22Rv1 (cell line): ENCODE data around the gene SLC20A1.
A peak's percentile ranks its signal among the peaks of the same experiment; 100 is the strongest.

Experiments
- H3K27ac ChIP-seq: fragments of 450-650 bp; 2 replicates; pipeline ENCODE4 v1.5.1; 2017
- ZFX ChIP-seq: fragments of 450-650 bp; IDR thresholded peaks from 2 replicates; pipeline ENCODE4 v1.6.1; 2017; ENCODE audit warnings: antibody characterized with exemption, borderline replicate concordance
- TF ChIP-seq, protein P1 (sequence below): fragments of 450-650 bp; IDR thresholded peaks from 2 replicates; pipeline ENCODE4 v1.5.1; 2017; ENCODE audit warnings: mild to moderate bottlenecking

SLC20A1 gene

GRCh38 chr2:112645310-112646101 is at the start of gene SLC20A1:
Gene SLC20A1, plus strand, starts transcription at chr2:112645939. Its CDS starts 890 bp downstream, at chr2:112646829.
- H3K27ac ChIP-seq: peak within 1 kb of the TSS; percentile 94

DNA sequence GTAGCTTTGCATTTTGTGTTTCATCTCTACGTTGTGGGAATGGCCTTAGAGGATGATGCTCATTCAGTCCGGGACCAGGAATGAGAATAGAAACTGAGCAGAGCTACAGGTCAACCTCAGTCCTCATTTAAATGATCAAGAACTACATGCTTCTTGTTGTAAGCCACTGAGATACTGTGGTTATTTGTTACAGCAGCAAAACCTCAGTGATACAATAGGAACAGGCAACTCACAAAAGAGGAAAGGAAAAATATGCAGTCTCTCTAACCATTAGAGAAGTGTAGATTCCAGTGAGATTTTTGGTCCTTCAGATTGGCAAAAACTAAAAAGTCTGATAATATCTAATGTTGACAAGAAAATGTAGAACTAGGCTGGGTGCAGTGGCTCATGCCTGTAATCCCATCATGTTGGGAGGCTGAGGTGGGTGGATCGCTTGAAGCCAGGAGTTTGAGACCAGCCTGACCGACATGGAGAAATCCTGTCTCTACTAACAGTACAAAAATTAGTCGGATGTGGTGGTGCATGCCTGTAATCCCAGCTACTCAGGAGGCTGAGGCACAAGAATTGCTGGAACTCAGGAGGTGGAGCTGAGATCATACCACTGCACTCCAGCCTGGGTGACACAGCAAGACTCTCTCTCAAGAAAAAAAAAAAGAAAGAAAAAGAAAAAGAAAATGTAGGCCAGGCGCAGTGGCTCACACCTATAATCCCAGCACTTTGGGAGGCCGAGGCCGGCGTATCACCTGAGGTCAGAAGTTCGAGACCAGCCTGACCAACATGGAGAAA is 48.0 kb upstream of the SLC20A1 start:
- no peak for TF ChIP-seq ZFX
- TF ChIP-seq, protein P1, sequence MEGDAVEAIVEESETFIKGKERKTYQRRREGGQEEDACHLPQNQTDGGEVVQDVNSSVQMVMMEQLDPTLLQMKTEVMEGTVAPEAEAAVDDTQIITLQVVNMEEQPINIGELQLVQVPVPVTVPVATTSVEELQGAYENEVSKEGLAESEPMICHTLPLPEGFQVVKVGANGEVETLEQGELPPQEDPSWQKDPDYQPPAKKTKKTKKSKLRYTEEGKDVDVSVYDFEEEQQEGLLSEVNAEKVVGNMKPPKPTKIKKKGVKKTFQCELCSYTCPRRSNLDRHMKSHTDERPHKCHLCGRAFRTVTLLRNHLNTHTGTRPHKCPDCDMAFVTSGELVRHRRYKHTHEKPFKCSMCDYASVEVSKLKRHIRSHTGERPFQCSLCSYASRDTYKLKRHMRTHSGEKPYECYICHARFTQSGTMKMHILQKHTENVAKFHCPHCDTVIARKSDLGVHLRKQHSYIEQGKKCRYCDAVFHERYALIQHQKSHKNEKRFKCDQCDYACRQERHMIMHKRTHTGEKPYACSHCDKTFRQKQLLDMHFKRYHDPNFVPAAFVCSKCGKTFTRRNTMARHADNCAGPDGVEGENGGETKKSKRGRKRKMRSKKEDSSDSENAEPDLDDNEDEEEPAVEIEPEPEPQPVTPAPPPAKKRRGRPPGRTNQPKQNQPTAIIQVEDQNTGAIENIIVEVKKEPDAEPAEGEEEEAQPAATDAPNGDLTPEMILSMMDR: no peak
- no peak overlapping the region for H3K27ac ChIP-seq

More at GRCh38 chr2:112645310-112646101, at the start of gene SLC20A1:
- TF ChIP-seq ZFX: no peak
- TF ChIP-seq, protein P1: no peak

- H3K27ac ChIP-seq: no peak overlapping the region
Observed at GRCh38 chr2:112600634-112601033, 45.1 kb upstream of the SLC20A1 start.

DNA sequence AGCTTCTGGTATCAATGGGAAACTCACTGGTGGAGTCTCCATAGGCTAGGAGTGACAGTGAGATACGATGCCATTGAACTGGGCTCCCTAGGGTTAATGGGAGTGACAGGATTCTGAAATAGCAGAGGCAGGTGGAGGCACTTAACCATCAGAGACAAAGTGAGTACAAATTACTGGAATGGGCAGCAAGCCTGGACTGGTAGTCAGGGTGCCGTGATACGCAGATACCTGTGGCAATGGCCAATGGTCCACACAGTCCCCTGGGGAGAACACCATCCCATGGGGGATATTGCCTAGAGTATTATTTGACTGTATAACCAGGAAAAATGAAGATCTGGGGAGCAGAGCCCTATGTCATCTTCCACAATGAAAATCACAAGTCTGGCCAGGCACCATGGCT is 44.0 kb upstream of the SLC20A1 start:
- H3K27ac ChIP-seq: no peak overlapping the region
- no peak for TF ChIP-seq ZFX

More at GRCh38 chr2:112600634-112601033, 45.1 kb upstream of the SLC20A1 start:
- no peak for TF ChIP-seq ZFX
- TF ChIP-seq, protein P1: no peak

DNA sequence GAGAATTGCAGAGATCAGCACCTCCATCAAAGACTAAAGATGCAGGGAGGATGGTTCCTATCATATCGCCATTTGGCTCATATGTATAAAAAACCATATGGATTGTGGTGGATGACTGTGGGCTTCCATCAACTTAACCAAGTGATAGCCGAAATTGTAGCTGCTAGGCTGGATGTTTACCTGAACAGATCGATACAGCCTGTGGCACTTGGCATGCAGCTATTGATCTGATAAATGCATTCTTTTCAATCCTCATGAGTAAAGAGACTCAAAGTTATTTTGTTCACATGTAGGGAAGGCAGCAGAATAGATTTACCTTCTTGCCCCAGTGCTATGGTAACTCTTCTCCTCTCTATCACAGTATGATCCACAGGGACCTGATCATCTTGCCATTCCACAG is 42.8 kb upstream of the SLC20A1 start:
- TF ChIP-seq ZFX: no peak
- TF ChIP-seq, protein P1: no peak
- H3K27ac ChIP-seq: no peak overlapping the region

DNA sequence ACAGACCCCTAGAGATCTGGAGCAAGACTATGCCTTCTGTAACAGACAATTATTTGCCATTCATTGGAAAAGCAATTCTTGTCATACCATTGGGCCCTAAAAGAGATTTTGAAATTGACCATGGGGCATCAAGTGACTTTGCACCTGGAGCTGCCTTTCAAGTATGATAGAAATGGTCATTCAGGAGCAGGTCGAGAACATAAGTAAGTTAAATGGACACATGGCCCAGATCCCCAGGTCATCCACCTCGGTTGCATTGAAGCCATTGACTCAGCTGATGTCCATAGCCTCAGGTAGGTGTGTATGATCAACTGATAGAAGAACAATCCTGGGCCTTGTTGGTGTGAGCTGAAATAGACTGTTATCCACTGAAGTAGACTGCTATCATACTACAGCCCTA is 42.0 kb upstream of the SLC20A1 start:
- H3K27ac ChIP-seq: no peak overlapping the region
- TF ChIP-seq, protein P1: no peak

- H3K27ac ChIP-seq: no peak overlapping the region
- TF ChIP-seq ZFX: no peak
- TF ChIP-seq, protein P1: no peak
Observed at GRCh38 chr2:112604952-112605351, 40.8 kb upstream of the SLC20A1 start.
